GM12865 (cell line): ENCODE measurements around the gene CADM1.

ENCODE experiments used
- DNase-seq: peaks from one replicate; pipeline ENCODE4 v3.0.0; 2010; ENCODE audit warnings: low read depth
- H3K4me3 ChIP-seq: 2 replicates; pipeline ENCODE4 v1.5.1; 2011; ENCODE audit warnings: mild to moderate bottlenecking, low read depth, low read length, control low read depth
- TF ChIP-seq, protein P1 (sequence below): IDR thresholded peaks from 2 replicates; pipeline ENCODE4 v1.5.1; 2011; ENCODE audit warnings: low read length, control low read depth, low read depth, inconsistent platforms; ENCODE audit not compliant: insufficient read depth; ENCODE audit errors: missing control alignments

Gene CADM1

GRCh38 chr11:115470928-115471327 lies 33.3 kb downstream of the CADM1 start:
- H3K4me3 ChIP-seq = no peak overlapping the region
- TF ChIP-seq, protein P1, sequence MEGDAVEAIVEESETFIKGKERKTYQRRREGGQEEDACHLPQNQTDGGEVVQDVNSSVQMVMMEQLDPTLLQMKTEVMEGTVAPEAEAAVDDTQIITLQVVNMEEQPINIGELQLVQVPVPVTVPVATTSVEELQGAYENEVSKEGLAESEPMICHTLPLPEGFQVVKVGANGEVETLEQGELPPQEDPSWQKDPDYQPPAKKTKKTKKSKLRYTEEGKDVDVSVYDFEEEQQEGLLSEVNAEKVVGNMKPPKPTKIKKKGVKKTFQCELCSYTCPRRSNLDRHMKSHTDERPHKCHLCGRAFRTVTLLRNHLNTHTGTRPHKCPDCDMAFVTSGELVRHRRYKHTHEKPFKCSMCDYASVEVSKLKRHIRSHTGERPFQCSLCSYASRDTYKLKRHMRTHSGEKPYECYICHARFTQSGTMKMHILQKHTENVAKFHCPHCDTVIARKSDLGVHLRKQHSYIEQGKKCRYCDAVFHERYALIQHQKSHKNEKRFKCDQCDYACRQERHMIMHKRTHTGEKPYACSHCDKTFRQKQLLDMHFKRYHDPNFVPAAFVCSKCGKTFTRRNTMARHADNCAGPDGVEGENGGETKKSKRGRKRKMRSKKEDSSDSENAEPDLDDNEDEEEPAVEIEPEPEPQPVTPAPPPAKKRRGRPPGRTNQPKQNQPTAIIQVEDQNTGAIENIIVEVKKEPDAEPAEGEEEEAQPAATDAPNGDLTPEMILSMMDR = no peak
- DNase-seq = no peak

DNA sequence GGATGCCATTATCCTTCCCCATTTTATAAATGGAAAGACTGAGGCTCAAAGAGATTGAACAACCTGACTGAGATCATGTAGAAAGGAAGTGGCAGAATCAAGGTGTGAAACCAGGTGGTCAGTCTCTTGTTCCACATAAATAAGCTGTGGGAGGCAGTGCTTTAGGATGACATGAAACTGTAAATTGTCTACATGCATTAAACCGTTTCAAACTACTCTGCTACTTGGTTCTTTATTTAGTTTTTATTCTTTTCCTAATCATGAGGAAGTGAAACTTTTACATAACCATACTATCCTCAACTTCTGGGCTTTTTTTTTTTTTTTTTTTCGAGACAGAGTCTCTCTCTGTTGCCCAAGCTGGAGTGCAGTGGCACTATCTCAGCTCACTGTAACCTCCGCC lies 34.9 kb downstream of the CADM1 start:
- DNase-seq = peak; percentile 47
- TF ChIP-seq, protein P1 = no peak
- H3K4me3 ChIP-seq = no peak overlapping the region

DNA sequence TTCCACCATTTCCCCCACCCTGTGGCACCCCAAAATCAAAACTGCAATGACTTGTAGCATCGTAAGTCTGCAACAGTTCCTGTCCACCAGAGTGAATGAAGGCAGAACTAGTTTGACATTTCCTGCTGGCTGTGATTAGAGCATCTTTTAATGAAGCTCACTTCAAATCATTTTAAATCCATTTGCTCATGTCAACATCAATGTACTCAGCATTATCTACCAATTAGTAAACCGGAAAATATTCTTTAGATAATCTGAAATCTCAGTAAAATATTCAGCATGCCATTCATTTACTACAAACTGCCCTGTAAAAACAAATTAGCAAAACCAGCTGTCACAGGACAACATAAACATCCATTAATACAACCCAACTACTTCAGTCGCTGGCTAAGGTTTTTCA lies 38.1 kb downstream of the CADM1 start:
- TF ChIP-seq, protein P1 = no peak
- DNase-seq = no peak

GRCh38 chr11:115464269-115464668 lies 39.9 kb downstream of the CADM1 start:
- no peak for DNase-seq
- TF ChIP-seq, protein P1 = no peak
- no peak overlapping the region for H3K4me3 ChIP-seq

More for the DNA sequence above, 38.1 kb downstream of the CADM1 start:
- no peak overlapping the region for H3K4me3 ChIP-seq

GRCh38 chr11:115463606-115464005 lies 40.6 kb downstream of the CADM1 start:
- no peak for DNase-seq
- TF ChIP-seq, protein P1 = no peak
- no peak overlapping the region for H3K4me3 ChIP-seq

- no peak for DNase-seq
- TF ChIP-seq, protein P1 = no peak
- H3K4me3 ChIP-seq = no peak overlapping the region
Observed at GRCh38 chr11:115462757-115463156, 41.5 kb downstream of the CADM1 start.

GRCh38 chr11:115462004-115462541 lies 42.1 kb downstream of the CADM1 start:
- H3K4me3 ChIP-seq = no peak overlapping the region
- TF ChIP-seq, protein P1 = no peak
- DNase-seq = no peak
